ENCODE measurements around the gene MOB1A.

Gene MOB1A

DNA sequence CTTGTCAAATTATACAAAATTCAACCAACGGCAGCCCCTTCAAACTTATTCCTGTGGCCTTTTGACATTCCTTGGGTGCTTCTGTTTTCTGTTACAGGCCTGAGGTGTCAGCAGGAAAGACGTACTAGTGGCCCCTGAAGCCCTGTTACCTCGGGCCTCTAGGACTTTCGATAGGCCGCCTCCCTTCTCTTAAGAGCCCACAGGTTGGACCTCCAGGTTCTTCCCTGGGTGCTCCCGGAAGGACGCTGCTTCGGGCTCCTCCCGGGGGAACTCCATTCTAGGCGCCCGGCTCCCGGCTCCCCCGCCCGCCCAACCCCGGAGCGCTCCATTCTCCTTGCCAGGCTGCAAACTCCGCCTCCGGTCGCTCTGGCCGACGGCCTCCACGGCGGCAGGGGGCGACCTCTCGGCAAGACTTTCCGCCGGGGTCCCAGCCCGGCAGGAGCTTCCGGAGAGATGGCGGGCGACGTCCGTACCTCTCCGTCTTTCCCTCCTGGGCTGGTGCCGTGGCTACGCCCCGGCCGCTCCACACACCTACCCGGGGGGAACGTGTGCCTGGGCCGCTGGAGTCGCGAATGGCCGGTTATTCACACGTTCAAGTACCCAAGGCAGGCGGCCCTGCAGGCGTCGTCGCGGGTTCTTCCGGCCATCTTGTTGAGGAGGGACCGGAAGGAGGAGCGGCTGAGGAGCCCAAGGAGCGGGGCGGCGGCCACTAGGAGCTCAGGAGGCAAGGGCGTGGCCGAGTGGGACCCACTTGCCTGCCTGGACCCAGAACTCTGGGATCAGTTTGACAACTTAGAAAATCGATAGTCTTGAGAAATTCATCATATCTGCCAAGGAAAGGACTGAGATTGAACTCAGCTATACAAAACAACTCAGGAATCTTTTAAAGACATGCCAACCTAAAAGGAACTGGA, 58.5 kb downstream of the MOB1A start:
- no peak overlapping the region for H2BK12ac ChIP-seq (ENCODE audit: low read length in 2 of 2)
- H3K27ac ChIP-seq (ENCODE audit: low read length, poor library complexity, severe bottlenecking), result peak overlapping the region; percentile 91
- WGBS, result 8% methylated on average over 59 of the region's 59 CpGs
- H3K36me3 ChIP-seq (ENCODE audit: control insufficient read depth in 1 of 2, insufficient read depth in 2 of 2, low read depth in 1 of 2, low read length in 2 of 2), result peaks cover 0 to 3% of the 10 kb centered on the region in 2 experiments
- H3K79me1 ChIP-seq (replicated peaks; ENCODE audit: low read length, poor library complexity, severe bottlenecking), result peaks cover 1% of the 10 kb centered on the region
- peak overlapping the region; percentile 82 for H3K4me2 ChIP-seq (ENCODE audit: low read length, poor library complexity, severe bottlenecking)
- H3K14ac ChIP-seq (ENCODE audit: low read length in 2 of 2), result peak overlapping the region; percentile 86 to 89
- H3K9me3 ChIP-seq (ENCODE audit: control insufficient read depth, low read length), result no peaks in the 10 kb centered on the region
- H2BK5ac ChIP-seq (ENCODE audit: low read depth, low read length, poor library complexity, severe bottlenecking), result peak overlapping the region; percentile 95
- H3K4ac ChIP-seq (ENCODE audit: low read depth in 1 of 2, low read length in 2 of 2), result peak overlapping the region; percentile 91 to 94
- peak overlapping the region; percentile 99 for H2AFZ ChIP-seq (ENCODE audit: low read depth, low read length)
- no peaks in the 10 kb centered on the region for H3K4me1 ChIP-seq (ENCODE audit: control insufficient read depth, insufficient read depth, low read depth, low read length)
- H3K23ac ChIP-seq (ENCODE audit: low read length in 2 of 2), result no peak overlapping the region
- peak overlapping the region; percentile 96 to 100 for H3K18ac ChIP-seq (ENCODE audit: low read depth in 1 of 2, low read length in 2 of 2)
- no peak overlapping the region for H2AK5ac ChIP-seq (ENCODE audit: low read length, severe bottlenecking)
- H3K27me3 ChIP-seq (ENCODE audit: control insufficient read depth in 1 of 2, insufficient read depth in 1 of 2, low read length in 2 of 2), result no peaks in the 10 kb centered on the region
- peak overlapping the region; percentile 86 to 93 for H3K4me3 ChIP-seq (ENCODE audit: insufficient read depth in 1 of 2, low read depth in 1 of 2, low read length in 2 of 2)
- H3K9ac ChIP-seq (ENCODE audit: low read length), result peak overlapping the region; percentile 88
- H2BK120ac ChIP-seq (ENCODE audit: low read depth, low read length), result peak overlapping the region; percentile 92
- H4K8ac ChIP-seq (ENCODE audit: low read length), result peak overlapping the region; percentile 100
- peak overlapping the region; percentile 52 for H2BK15ac ChIP-seq (ENCODE audit: low read depth, poor library complexity, severe bottlenecking)
- peak; percentile 86 for DNase-seq
- peak overlapping the region; percentile 99 for H4K91ac ChIP-seq (ENCODE audit: low read length)

DNA sequence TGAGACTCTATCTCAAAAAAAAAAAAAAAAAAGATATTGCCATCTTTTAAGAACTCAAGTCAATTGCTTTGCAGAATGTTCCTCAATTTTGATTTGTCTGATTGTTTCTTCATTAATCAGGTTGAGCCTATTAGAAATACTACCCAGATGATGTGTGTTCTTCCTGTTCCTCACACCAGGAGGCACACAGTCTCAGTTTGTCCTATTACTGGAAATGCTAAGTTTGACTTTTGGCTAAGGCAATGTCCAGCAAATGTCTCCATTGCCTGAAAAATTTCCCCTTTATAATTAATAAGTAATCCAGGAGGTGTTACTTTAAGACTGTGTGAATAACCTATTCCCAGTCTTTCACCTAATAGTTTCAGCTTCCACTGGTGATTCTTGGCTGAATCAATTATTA, 59.3 kb downstream of the MOB1A start:
- DNase-seq, result peak; percentile 38
- Histone ChIP-seq H2AK5ac (ENCODE audit: low read length, severe bottlenecking) (no peak overlapping the region), H3K4me2 (ENCODE audit: low read length, poor library complexity, severe bottlenecking) (no peak overlapping the region), H2AFZ (ENCODE audit: low read depth, low read length) (no peak overlapping the region), H3K9ac (ENCODE audit: low read length) (peak overlapping the region; percentile 68), H3K4ac (ENCODE audit: low read depth in 1 of 2, low read length in 2 of 2) (no peak overlapping the region), H3K27me3 (ENCODE audit: control insufficient read depth in 1 of 2, insufficient read depth in 1 of 2, low read length in 2 of 2) (no peaks in the 10 kb centered on the region), H3K79me1 (replicated peaks; ENCODE audit: low read length, poor library complexity, severe bottlenecking) (peaks cover 1% of the 10 kb centered on the region), H3K27ac (ENCODE audit: low read length, poor library complexity, severe bottlenecking) (no peak overlapping the region), H3K9me3 (ENCODE audit: control insufficient read depth, low read length) (no peaks in the 10 kb centered on the region), H2BK5ac (ENCODE audit: low read depth, low read length, poor library complexity, severe bottlenecking) (no peak overlapping the region), H3K23ac (ENCODE audit: low read length in 2 of 2) (no peak overlapping the region), H3K14ac (ENCODE audit: low read length in 2 of 2) (no peak overlapping the region), H3K18ac (ENCODE audit: low read depth in 1 of 2, low read length in 2 of 2) (no peak overlapping the region), H4K8ac (ENCODE audit: low read length) (no peak overlapping the region), H2BK120ac (ENCODE audit: low read depth, low read length) (no peak overlapping the region), H3K4me1 (ENCODE audit: control insufficient read depth, insufficient read depth, low read depth, low read length) (no peaks in the 10 kb centered on the region), H2BK12ac (ENCODE audit: low read length in 2 of 2) (no peak overlapping the region), H4K91ac (ENCODE audit: low read length) (no peak overlapping the region), H3K36me3 (ENCODE audit: control insufficient read depth in 1 of 2, insufficient read depth in 2 of 2, low read depth in 1 of 2, low read length in 2 of 2) (peaks cover 0 to 3% of the 10 kb centered on the region in 2 experiments), H2BK15ac (ENCODE audit: low read depth, poor library complexity, severe bottlenecking) (no peak overlapping the region), H3K4me3 (ENCODE audit: insufficient read depth in 1 of 2, low read depth in 1 of 2, low read length in 2 of 2) (peak overlapping the region in 1 of 2 experiments; percentile 86)

DNA sequence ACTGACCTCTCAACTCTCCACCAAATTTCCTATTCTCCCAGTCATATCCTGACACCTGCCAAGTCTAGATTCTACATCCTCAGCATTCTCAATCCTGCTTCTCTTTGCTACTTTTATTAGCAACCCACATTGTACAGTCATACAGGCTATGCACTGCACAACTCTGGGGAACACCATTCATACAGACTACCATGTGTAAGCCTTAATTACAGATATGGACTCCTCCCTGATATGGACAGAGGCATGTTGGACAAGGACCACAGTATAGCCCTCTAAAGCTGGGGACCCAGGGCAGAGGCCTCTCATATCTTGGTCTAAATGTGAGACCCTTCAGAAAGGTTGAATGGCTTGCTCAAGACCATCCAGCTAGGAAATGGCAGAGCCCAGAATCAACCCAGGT, 67.3 kb downstream of the MOB1A start:
- Histone ChIP-seq H3K18ac (ENCODE audit: low read depth in 1 of 2, low read length in 2 of 2) (no peak overlapping the region), H4K8ac (ENCODE audit: low read length) (no peak overlapping the region), H3K36me3 (ENCODE audit: control insufficient read depth in 1 of 2, insufficient read depth in 2 of 2, low read depth in 1 of 2, low read length in 2 of 2) (peaks cover 0 to 4% of the 10 kb centered on the region in 2 experiments), H3K4me2 (ENCODE audit: low read length, poor library complexity, severe bottlenecking) (no peak overlapping the region), H3K27ac (ENCODE audit: low read length, poor library complexity, severe bottlenecking) (no peak overlapping the region), H3K4me3 (ENCODE audit: insufficient read depth in 1 of 2, low read depth in 1 of 2, low read length in 2 of 2) (no peak overlapping the region), H3K14ac (ENCODE audit: low read length in 2 of 2) (no peak overlapping the region), H2BK15ac (ENCODE audit: low read depth, poor library complexity, severe bottlenecking) (no peak overlapping the region), H2BK12ac (ENCODE audit: low read length in 2 of 2) (no peak overlapping the region), H3K27me3 (ENCODE audit: control insufficient read depth in 1 of 2, insufficient read depth in 1 of 2, low read length in 2 of 2) (no peaks in the 10 kb centered on the region), H3K4me1 (ENCODE audit: control insufficient read depth, insufficient read depth, low read depth, low read length) (peaks cover 1% of the 10 kb centered on the region), H2AK5ac (ENCODE audit: low read length, severe bottlenecking) (no peak overlapping the region), H3K23ac (ENCODE audit: low read length in 2 of 2) (no peak overlapping the region), H2BK5ac (ENCODE audit: low read depth, low read length, poor library complexity, severe bottlenecking) (no peak overlapping the region), H3K9me3 (ENCODE audit: control insufficient read depth, low read length) (no peaks in the 10 kb centered on the region), H4K91ac (ENCODE audit: low read length) (no peak overlapping the region), H2AFZ (ENCODE audit: low read depth, low read length) (no peak overlapping the region), H3K4ac (ENCODE audit: low read depth in 1 of 2, low read length in 2 of 2) (no peak overlapping the region), H2BK120ac (ENCODE audit: low read depth, low read length) (no peak overlapping the region), H3K79me1 (replicated peaks; ENCODE audit: low read length, poor library complexity, severe bottlenecking) (peaks cover 4% of the 10 kb centered on the region), H3K9ac (ENCODE audit: low read length) (no peak overlapping the region)
- DNase-seq, result no peak

DNA sequence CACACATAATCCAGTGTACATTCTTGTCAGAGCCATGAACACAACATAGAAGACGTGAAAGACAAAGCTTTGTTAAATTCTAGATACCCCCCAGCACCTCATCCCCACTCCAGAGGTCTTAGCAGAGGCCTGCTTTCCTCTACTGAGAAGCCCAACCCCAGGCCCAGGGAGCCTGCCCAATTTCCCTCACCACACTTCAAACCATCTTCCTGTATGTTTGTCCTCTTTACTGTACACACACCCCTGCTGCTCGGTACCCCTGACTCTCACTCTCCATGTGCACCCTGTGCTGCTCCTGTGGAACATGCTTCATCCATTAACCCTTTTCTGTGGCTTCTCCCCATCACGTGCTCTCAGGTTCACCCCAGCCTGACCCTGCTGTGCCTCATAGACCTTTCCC, 68.1 kb downstream of the MOB1A start:
- H3K18ac ChIP-seq (ENCODE audit: low read depth in 1 of 2, low read length in 2 of 2), result no peak overlapping the region
- no peak overlapping the region for H3K4me2 ChIP-seq (ENCODE audit: low read length, poor library complexity, severe bottlenecking)
- no peak overlapping the region for H2AK5ac ChIP-seq (ENCODE audit: low read length, severe bottlenecking)
- no peaks in the 10 kb centered on the region for H3K9me3 ChIP-seq (ENCODE audit: control insufficient read depth, low read length)
- H3K27ac ChIP-seq (ENCODE audit: low read length, poor library complexity, severe bottlenecking), result no peak overlapping the region
- no peak overlapping the region for H2AFZ ChIP-seq (ENCODE audit: low read depth, low read length)
- no peak for DNase-seq
- H4K91ac ChIP-seq (ENCODE audit: low read length), result no peak overlapping the region
- peaks cover 0 to 4% of the 10 kb centered on the region in 2 experiments for H3K36me3 ChIP-seq (ENCODE audit: control insufficient read depth in 1 of 2, insufficient read depth in 2 of 2, low read depth in 1 of 2, low read length in 2 of 2)
- no peak overlapping the region for H4K8ac ChIP-seq (ENCODE audit: low read length)
- H3K4me1 ChIP-seq (ENCODE audit: control insufficient read depth, insufficient read depth, low read depth, low read length), result peaks cover 1% of the 10 kb centered on the region
- no peak overlapping the region for H3K4me3 ChIP-seq (ENCODE audit: insufficient read depth in 1 of 2, low read depth in 1 of 2, low read length in 2 of 2)
- H3K23ac ChIP-seq (ENCODE audit: low read length in 2 of 2), result no peak overlapping the region
- H2BK12ac ChIP-seq (ENCODE audit: low read length in 2 of 2), result no peak overlapping the region
- no peak overlapping the region for H3K9ac ChIP-seq (ENCODE audit: low read length)
- H3K79me1 ChIP-seq (replicated peaks; ENCODE audit: low read length, poor library complexity, severe bottlenecking), result peaks cover 6% of the 10 kb centered on the region
- H2BK120ac ChIP-seq (ENCODE audit: low read depth, low read length), result no peak overlapping the region
- 88% methylated on average over 3 of the region's 3 CpGs for WGBS
- H2BK5ac ChIP-seq (ENCODE audit: low read depth, low read length, poor library complexity, severe bottlenecking), result no peak overlapping the region
- no peak overlapping the region for H3K4ac ChIP-seq (ENCODE audit: low read depth in 1 of 2, low read length in 2 of 2)
- no peaks in the 10 kb centered on the region for H3K27me3 ChIP-seq (ENCODE audit: control insufficient read depth in 1 of 2, insufficient read depth in 1 of 2, low read length in 2 of 2)
- peak overlapping the region in 1 of 2 experiments; percentile 39 for H3K14ac ChIP-seq (ENCODE audit: low read length in 2 of 2)
- H2BK15ac ChIP-seq (ENCODE audit: low read depth, poor library complexity, severe bottlenecking), result no peak overlapping the region

Data from mesenchymal stem cell (in vitro differentiated cells and primary cell).